Stimulated activated naive CD8-positive, alpha-beta T cell treated with anti-CD3 and anti-CD28 coated beads, Interleukin-15, Interleukin-2, amounts not matched to agents 100 ng/mL and 50 ng/mL, for 24 hours (primary cell): ENCODE data around the gene SSTR3.

Experiments used
- H3K27ac Mint-ChIP-seq: one replicate; pipeline ENCODE4 v1.8.0; 2021; ENCODE audit warnings: mild to moderate bottlenecking, mixed read lengths
- H3K27me3 Mint-ChIP-seq: one replicate; pipeline ENCODE4 v1.8.0; 2021; ENCODE audit warnings: mixed read lengths
- H3K36me3 Mint-ChIP-seq: one replicate; pipeline ENCODE4 v1.8.0; 2021; ENCODE audit warnings: low read depth, mixed read lengths
- H3K4me1 Mint-ChIP-seq: one replicate; pipeline ENCODE4 v1.8.0; 2021; ENCODE audit warnings: low read depth, mixed read lengths
- H3K4me3 Mint-ChIP-seq: one replicate; pipeline ENCODE4 v1.8.0; 2021; ENCODE audit warnings: mild to moderate bottlenecking, mixed read lengths
- H3K9me3 Mint-ChIP-seq: one replicate; pipeline ENCODE4 v1.8.0; 2021; ENCODE audit warnings: mixed read lengths

Gene SSTR3

GRCh38 chr22:37245740-37246139 lies 33.5 kb upstream of the SSTR3 start:
- H3K4me1 Mint-ChIP-seq = peaks cover 40% of the 10 kb centered on the region
- H3K9me3 Mint-ChIP-seq = no peaks in the 10 kb centered on the region
- no peak overlapping the region for H3K4me3 Mint-ChIP-seq
- H3K36me3 Mint-ChIP-seq = peaks cover 16% of the 10 kb centered on the region
- no peaks in the 10 kb centered on the region for H3K27me3 Mint-ChIP-seq
- no peak overlapping the region for H3K27ac Mint-ChIP-seq

GRCh38 chr22:37244922-37245722 lies 32.8 kb upstream of the SSTR3 start:
- peak overlapping the region; percentile 94 for H3K27ac Mint-ChIP-seq
- no peaks in the 10 kb centered on the region for H3K27me3 Mint-ChIP-seq
- H3K4me3 Mint-ChIP-seq = peak overlapping the region; percentile 95
- H3K9me3 Mint-ChIP-seq = no peaks in the 10 kb centered on the region
- peaks cover 46% of the 10 kb centered on the region for H3K4me1 Mint-ChIP-seq
- peaks cover 23% of the 10 kb centered on the region for H3K36me3 Mint-ChIP-seq

- Mint-ChIP-seq H3K4me1 (peaks cover 49% of the 10 kb centered on the region), H3K4me3 (peak within 1 kb of the TSS; percentile 95), H3K27ac (peak within 1 kb of the TSS; percentile 94), H3K27me3 (no peaks in the 10 kb centered on the region), H3K9me3 (no peaks in the 10 kb centered on the region), H3K36me3 (peaks cover 27% of the 10 kb centered on the region)
These were observed 32.0 kb upstream of the SSTR3 start, which contains the start of gene RAC2 for GRCh38 chr22:37244114-37244921. TSS of gene RAC2 (minus strand) at chr22:37244269. CDS start at chr22:37244148, 121 bp downstream.

DNA sequence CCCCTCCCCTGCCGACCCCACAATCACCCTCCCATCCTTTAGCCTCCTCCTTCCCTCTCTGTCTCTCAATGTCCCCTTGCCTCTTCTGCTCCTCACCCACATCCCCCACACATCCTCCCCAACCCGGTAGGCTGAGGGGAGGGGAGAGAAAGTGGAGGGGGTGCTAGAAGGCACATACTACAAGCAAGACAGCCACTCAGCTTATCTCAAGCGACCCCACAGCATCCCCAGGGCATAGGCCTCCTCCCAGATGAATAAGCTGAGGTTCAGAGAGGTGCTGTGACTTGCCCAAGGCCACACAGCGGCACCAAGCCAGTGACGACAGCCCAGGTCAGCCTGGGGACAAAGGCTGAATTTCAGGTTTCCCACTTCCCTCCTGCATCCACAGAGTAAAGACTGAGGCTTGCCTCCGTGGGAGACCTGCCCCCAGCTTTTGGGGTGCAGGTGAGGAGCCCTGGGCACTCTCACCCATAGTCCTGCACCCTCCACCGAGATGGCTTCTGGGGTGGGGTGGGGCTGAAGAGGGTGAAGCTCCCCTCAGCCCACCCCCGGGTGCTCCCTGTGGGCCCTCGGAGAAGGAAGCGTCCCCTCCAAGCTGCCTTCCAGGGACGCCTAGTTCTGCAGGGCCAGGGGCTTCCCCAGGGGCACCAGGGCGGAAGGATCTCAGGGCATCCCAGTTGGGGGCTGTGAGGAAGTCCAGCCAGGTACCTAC lies 31.3 kb upstream of the SSTR3 start:
- Mint-ChIP-seq H3K36me3 (peaks cover 34% of the 10 kb centered on the region), H3K9me3 (no peaks in the 10 kb centered on the region), H3K4me1 (peaks cover 54% of the 10 kb centered on the region), H3K27me3 (no peaks in the 10 kb centered on the region), H3K4me3 (peak overlapping the region; percentile 95), H3K27ac (peak overlapping the region; percentile 94)

GRCh38 chr22:37242395-37242918 lies 30.2 kb upstream of the SSTR3 start:
- Mint-ChIP-seq H3K27ac (peak overlapping the region; percentile 94), H3K4me1 (peaks cover 60% of the 10 kb centered on the region), H3K36me3 (peaks cover 45% of the 10 kb centered on the region)

DNA sequence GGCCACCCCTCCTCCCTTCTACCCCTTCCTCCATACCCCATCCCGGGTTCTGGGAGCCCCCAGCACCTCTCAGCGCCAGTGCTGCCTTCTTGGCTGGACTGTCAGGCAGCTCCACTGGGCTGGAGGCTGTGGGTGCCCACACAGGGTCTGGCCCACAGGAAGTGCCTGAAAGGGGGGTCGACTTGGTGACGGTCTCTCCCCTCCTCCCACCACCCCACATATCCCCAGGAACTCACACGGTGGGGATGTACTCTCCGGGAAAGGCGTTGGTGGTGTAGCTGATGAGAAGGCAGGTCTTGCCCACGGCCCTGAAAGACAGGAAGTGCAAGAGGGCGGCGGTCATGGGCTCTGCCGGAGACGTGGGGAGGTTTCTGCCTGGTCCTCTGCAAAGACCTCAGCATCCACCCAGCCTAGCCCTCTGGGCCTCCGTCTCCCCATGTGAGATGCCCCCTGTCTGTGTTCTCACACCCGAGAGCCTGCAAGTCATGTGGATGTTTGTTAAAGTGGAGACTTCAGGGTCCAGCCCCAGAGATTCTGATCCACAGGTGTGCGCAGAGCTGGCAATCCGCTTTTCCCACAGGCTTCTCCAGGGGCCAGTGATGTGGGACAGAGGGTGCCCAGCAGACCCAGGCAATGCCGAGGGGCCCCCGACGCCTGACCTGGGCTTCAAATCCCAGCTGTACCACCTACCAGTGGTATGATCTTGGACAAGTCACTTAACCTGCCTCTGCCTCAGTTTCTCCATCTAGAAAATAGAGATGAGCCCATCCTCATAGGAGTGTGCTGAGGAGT lies 29.3 kb upstream of the SSTR3 start:
- Mint-ChIP-seq H3K9me3 (no peaks in the 10 kb centered on the region), H3K27ac (peak overlapping the region; percentile 94), H3K4me3 (peak overlapping the region; percentile 95), H3K36me3 (peaks cover 52% of the 10 kb centered on the region), H3K27me3 (no peaks in the 10 kb centered on the region), H3K4me1 (peaks cover 69% of the 10 kb centered on the region)

More at GRCh38 chr22:37242395-37242918, 30.2 kb upstream of the SSTR3 start:
- Mint-ChIP-seq H3K4me3 (peak overlapping the region; percentile 95), H3K9me3 (no peaks in the 10 kb centered on the region), H3K27me3 (no peaks in the 10 kb centered on the region)

- H3K36me3 Mint-ChIP-seq = peaks cover 58% of the 10 kb centered on the region
- no peaks in the 10 kb centered on the region for H3K27me3 Mint-ChIP-seq
- H3K27ac Mint-ChIP-seq = peak overlapping the region; percentile 94
- peaks cover 76% of the 10 kb centered on the region for H3K4me1 Mint-ChIP-seq
- no peaks in the 10 kb centered on the region for H3K9me3 Mint-ChIP-seq
- peak overlapping the region; percentile 95 for H3K4me3 Mint-ChIP-seq
These were observed 28.7 kb upstream of the SSTR3 start for GRCh38 chr22:37240941-37241320.

- Mint-ChIP-seq H3K27me3 (no peaks in the 10 kb centered on the region), H3K9me3 (no peaks in the 10 kb centered on the region), H3K27ac (peak overlapping the region; percentile 94), H3K4me1 (peaks cover 78% of the 10 kb centered on the region), H3K36me3 (peaks cover 62% of the 10 kb centered on the region), H3K4me3 (peak overlapping the region; percentile 95)
These were observed 28.1 kb upstream of the SSTR3 start for GRCh38 chr22:37240240-37240940.

DNA sequence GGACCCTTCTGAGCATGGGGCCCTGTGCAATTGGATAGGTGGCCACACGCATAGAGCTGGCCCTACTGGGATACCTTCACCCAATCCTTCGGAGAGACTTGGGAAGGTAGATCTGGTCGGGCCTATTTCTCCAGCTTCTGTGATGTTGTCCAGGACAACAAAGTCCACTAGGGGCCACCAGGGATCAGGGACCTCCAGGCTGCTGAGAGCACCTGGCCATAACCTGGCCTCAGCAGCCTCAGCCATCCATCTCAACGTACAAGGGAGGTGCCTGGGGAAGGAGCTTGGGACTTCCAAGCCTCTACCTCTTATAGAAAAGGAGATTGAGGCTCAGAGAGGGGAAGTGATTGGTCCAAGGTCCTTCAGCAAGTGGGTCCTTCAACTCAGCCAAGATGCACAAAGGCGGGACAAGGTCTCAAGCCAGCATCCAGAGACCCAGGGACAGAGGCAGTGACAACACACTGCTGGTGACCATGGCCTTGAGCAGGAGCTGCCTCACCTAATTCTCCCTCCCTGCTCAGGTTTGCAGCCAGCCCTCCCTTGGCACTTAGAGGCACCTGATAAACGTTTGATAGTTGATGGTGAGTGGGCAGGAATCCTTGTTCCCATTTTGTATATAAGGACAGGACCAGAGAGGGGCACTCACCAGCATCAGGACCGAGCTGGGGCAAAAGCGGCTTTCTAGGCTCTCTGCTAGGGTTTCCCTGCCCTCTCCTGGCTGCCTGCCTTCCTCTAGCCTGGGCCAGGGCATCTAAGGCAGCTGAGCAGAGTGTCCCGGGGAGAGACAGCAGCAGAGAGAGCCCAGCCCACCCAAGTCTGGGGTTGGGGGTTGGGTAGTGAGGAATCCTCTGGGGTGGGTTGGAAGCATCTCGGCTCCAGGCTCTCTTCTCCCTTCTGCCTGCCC lies 27.3 kb upstream of the SSTR3 start:
- H3K4me1 Mint-ChIP-seq = peaks cover 79% of the 10 kb centered on the region
- no peaks in the 10 kb centered on the region for H3K9me3 Mint-ChIP-seq
- no peaks in the 10 kb centered on the region for H3K27me3 Mint-ChIP-seq
- H3K4me3 Mint-ChIP-seq = peak overlapping the region; percentile 95
- H3K36me3 Mint-ChIP-seq = peaks cover 69% of the 10 kb centered on the region
- peak overlapping the region; percentile 94 for H3K27ac Mint-ChIP-seq

GRCh38 chr22:37237371-37238268 lies 25.3 kb upstream of the SSTR3 start:
- Mint-ChIP-seq H3K27me3 (no peaks in the 10 kb centered on the region), H3K36me3 (peaks cover 85% of the 10 kb centered on the region), H3K4me3 (peak overlapping the region; percentile 95), H3K9me3 (no peaks in the 10 kb centered on the region), H3K4me1 (peaks cover 95% of the 10 kb centered on the region), H3K27ac (peak overlapping the region; percentile 92)

- Mint-ChIP-seq H3K27ac (peak overlapping the region; percentile 92), H3K27me3 (no peaks in the 10 kb centered on the region)
These were observed 23.8 kb upstream of the SSTR3 start for GRCh38 chr22:37235897-37236607.

More at GRCh38 chr22:37235897-37236607, 23.8 kb upstream of the SSTR3 start:
- Mint-ChIP-seq H3K9me3 (no peaks in the 10 kb centered on the region), H3K36me3 (peaks cover 88% of the 10 kb centered on the region), H3K4me3 (peak overlapping the region; percentile 95), H3K4me1 (peaks cover 100% of the 10 kb centered on the region)
